Uterus (tissue), 2 donors: ENCODE measurements around the gene FAM53B.

Experiments
- POLR2A ChIP-seq, 2 donors: fragments of 450-650 bp; IDR thresholded peaks; one replicate each; pipeline ENCODE4 v1.6.1; 2016; ENCODE audit warnings: antibody characterized with exemption in 2 of 2, mild to moderate bottlenecking in 1 of 2, moderate library complexity in 1 of 2
- TF ChIP-seq, protein P1 (sequence below), 4 experiments: fragments of 200-600 bp in 2 of 4; fragments of 450-650 bp in 2 of 4; sonication (generic) in 2 of 4; IDR thresholded peaks; one replicate each; pipeline ENCODE4 v1.5.1; 2016 to 2019; ENCODE audit warnings: antibody characterized with exemption in 4 of 4, mild to moderate bottlenecking in 2 of 4, moderate library complexity in 1 of 4

DNA sequence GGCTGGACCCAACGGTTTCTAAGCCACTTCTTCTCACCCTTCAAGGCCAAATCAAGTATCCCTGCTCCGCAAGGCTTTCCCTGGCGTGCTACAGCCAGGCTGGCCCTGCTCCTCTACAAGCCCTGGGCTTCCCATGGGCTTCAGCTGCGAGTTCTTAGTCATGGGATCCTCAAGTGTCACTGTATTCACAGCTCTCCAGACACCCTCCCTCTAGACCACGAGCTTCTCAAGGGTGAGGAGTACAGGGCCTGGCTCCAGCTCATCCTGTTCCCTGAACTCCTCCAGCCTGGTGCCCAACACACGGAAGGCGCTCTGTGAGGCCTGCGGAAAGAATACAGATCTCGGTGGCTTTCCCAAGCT lies 38.8 kb downstream of the FAM53B start:
- TF ChIP-seq, protein P1, sequence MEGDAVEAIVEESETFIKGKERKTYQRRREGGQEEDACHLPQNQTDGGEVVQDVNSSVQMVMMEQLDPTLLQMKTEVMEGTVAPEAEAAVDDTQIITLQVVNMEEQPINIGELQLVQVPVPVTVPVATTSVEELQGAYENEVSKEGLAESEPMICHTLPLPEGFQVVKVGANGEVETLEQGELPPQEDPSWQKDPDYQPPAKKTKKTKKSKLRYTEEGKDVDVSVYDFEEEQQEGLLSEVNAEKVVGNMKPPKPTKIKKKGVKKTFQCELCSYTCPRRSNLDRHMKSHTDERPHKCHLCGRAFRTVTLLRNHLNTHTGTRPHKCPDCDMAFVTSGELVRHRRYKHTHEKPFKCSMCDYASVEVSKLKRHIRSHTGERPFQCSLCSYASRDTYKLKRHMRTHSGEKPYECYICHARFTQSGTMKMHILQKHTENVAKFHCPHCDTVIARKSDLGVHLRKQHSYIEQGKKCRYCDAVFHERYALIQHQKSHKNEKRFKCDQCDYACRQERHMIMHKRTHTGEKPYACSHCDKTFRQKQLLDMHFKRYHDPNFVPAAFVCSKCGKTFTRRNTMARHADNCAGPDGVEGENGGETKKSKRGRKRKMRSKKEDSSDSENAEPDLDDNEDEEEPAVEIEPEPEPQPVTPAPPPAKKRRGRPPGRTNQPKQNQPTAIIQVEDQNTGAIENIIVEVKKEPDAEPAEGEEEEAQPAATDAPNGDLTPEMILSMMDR (IDR thresholded peaks at IDR 0.05): no peak
- TF ChIP-seq POLR2A (IDR thresholded peaks at IDR 0.05): no peak
